RWPE2 (cell line): ENCODE measurements around the gene ZNF747.

Experiments
- ATAC-seq: fragments of 200-7000 bp; cut with Tn5 transposase; 3 replicates; pipeline ENCODE4 v1.9.1; 2021; ENCODE audit warnings: low read depth
- DNase-seq: peaks from one replicate; pipeline ENCODE4 v3.0.0-alpha.2; 2020; ENCODE audit warnings: low spot score
- H3K27ac ChIP-seq: fragments of 450-650 bp; 2 replicates; pipeline ENCODE4 v1.5.1; 2017; ENCODE audit warnings: mild to moderate bottlenecking; ENCODE audit not compliant: poor library complexity, severe bottlenecking
- H3K27me3 ChIP-seq: fragments of 250-450 bp; sonication (Bioruptor Pico); 2 replicates; pipeline ENCODE4 v1.5.1; 2021; ENCODE audit warnings: mild to moderate bottlenecking, moderate library complexity; ENCODE audit not compliant: insufficient read depth, poor library complexity, severe bottlenecking
- H3K36me3 ChIP-seq: fragments of 250-450 bp; sonication (Bioruptor Pico); 2 replicates; pipeline ENCODE4 v1.5.1; 2020; ENCODE audit warnings: low read depth, mild to moderate bottlenecking, moderate library complexity
- H3K4me1 ChIP-seq: fragments of 250-450 bp; sonication (Bioruptor Pico); 2 replicates; pipeline ENCODE4 v1.5.1; 2021; ENCODE audit warnings: mild to moderate bottlenecking, moderate library complexity; ENCODE audit not compliant: insufficient read depth, poor library complexity, severe bottlenecking
- H3K4me3 ChIP-seq: fragments of 250-450 bp; sonication (Bioruptor Pico); 2 replicates; pipeline ENCODE4 v1.5.1; 2021; ENCODE audit warnings: mild to moderate bottlenecking, moderate library complexity; ENCODE audit not compliant: severe bottlenecking
- H3K9me3 ChIP-seq: fragments of 250-450 bp; sonication (Bioruptor Pico); 2 replicates; pipeline ENCODE4 v1.5.1; 2021; ENCODE audit warnings: mild to moderate bottlenecking, moderate library complexity; ENCODE audit not compliant: severe bottlenecking
- CTCF ChIP-seq: fragments of 450-650 bp; IDR thresholded peaks from one replicate; pipeline ENCODE4 v1.5.1; 2017; ENCODE audit warnings: mild to moderate bottlenecking, moderate library complexity; ENCODE audit not compliant: poor library complexity, severe bottlenecking

ZNF747 gene

GRCh38 chr16:30533146-30533522 lies 1.5 kb downstream of the ZNF747 start:
- no peak for TF ChIP-seq CTCF
- no peak overlapping the region for H3K4me3 ChIP-seq

GRCh38 chr16:30532285-30533145 lies 2.1 kb downstream of the ZNF747 start:
- Histone ChIP-seq H3K4me1 (peaks cover 11% of the 10 kb centered on the region), H3K27ac (no peak overlapping the region)
- ATAC-seq, result no peak

More at GRCh38 chr16:30533146-30533522, 1.5 kb downstream of the ZNF747 start:
- no peaks in the 10 kb centered on the region for H3K27me3 ChIP-seq
- peaks cover 14% of the 10 kb centered on the region; the same call in 1 of the 2 replicates for H3K36me3 ChIP-seq
- H3K9me3 ChIP-seq, result no peaks in the 10 kb centered on the region
- no peak overlapping the region for H3K27ac ChIP-seq
- ATAC-seq (no peak), DNase-seq (no peak)
- peaks cover 5% of the 10 kb centered on the region for H3K4me1 ChIP-seq

GRCh38 chr16:30530163-30531037 lies 4.3 kb downstream of the ZNF747 start:
- H3K4me3 ChIP-seq, result no peak overlapping the region
- TF ChIP-seq CTCF, result no peak
- no peak for ATAC-seq
- H3K36me3 ChIP-seq, result peaks cover 8% of the 10 kb centered on the region; the same call in 1 of the 2 replicates
- H3K4me1 ChIP-seq, result peaks cover 9% of the 10 kb centered on the region
- no peak for DNase-seq
- H3K27me3 ChIP-seq, result no peaks in the 10 kb centered on the region
- no peak overlapping the region for H3K27ac ChIP-seq
- H3K9me3 ChIP-seq, result no peaks in the 10 kb centered on the region

More at GRCh38 chr16:30532285-30533145, 2.1 kb downstream of the ZNF747 start:
- peaks cover 14% of the 10 kb centered on the region; the same call in 1 of the 2 replicates for H3K36me3 ChIP-seq
- H3K4me3 ChIP-seq, result no peak overlapping the region
- DNase-seq, result no peak
- no peak for TF ChIP-seq CTCF
- no peaks in the 10 kb centered on the region for H3K9me3 ChIP-seq
- H3K27me3 ChIP-seq, result no peaks in the 10 kb centered on the region

- H3K4me3 ChIP-seq, result no peak overlapping the region
- H3K27me3 ChIP-seq, result no peaks in the 10 kb centered on the region
- no peaks in the 10 kb centered on the region for H3K9me3 ChIP-seq
- ATAC-seq (no peak), DNase-seq (no peak)
- TF ChIP-seq CTCF, result no peak
- H3K36me3 ChIP-seq, result peaks cover 17% of the 10 kb centered on the region; the same call in 1 of the 2 replicates
- H3K4me1 ChIP-seq, result peaks cover 9% of the 10 kb centered on the region
- peak overlapping the region; percentile 82 for H3K27ac ChIP-seq
Measured at GRCh38 chr16:30528799-30529457, 5.7 kb downstream of the ZNF747 start.
